Activated B cell treated with CpG ODN at 0.5 μM for 24 hours (primary cell): ENCODE results near the gene CHRM2. TPM values are rescaled to one million over a fixed set of nuclear protein-coding genes. Genes with fewer than 3 reads are reported as not detected.

Experiments
- ATAC-seq: fragments of 200-7000 bp; cut with Tn5 transposase; one replicate; pipeline ENCODE4 v1.10.0; 2021; ENCODE audit warnings: low read depth, mild to moderate bottlenecking, moderate library complexity
- CTCF ChIA-PET: fragments of 350-600 bp; sonication (Branson Sonifier 250); formaldehyde crosslinking; loops from one replicate; lab custom pipeline; 2021; ENCODE audit warnings: antibody characterized with exemption; lab: Charles Lee
- POLR2A ChIA-PET: fragments of 350-600 bp; sonication (Branson Sonifier 250); formaldehyde crosslinking; loops from one replicate; lab custom pipeline; 2021; ENCODE audit warnings: antibody characterized with exemption; lab: Charles Lee
- DNase-seq: peaks from one replicate; pipeline ENCODE4 v3.0.0; 2022
- H3K27ac Mint-ChIP-seq: one replicate; pipeline ENCODE4 v1.8.0; 2020; ENCODE audit warnings: mixed read lengths
- H3K27me3 Mint-ChIP-seq: one replicate; pipeline ENCODE4 v1.8.0; 2021; ENCODE audit warnings: mixed read lengths
- H3K36me3 Mint-ChIP-seq: one replicate; pipeline ENCODE4 v1.8.0; 2021; ENCODE audit warnings: low read depth, mixed read lengths
- H3K4me1 Mint-ChIP-seq: one replicate; pipeline ENCODE4 v1.8.0; 2021; ENCODE audit warnings: mixed read lengths
- H3K4me3 Mint-ChIP-seq: one replicate; pipeline ENCODE4 v1.8.0; 2020; ENCODE audit warnings: mild to moderate bottlenecking, mixed read lengths
- H3K9me3 Mint-ChIP-seq: one replicate; pipeline ENCODE4 v1.8.0; 2020; ENCODE audit warnings: mixed read lengths
- intact Hi-C: fragments of 100-400 bp; cut with micrococcal nuclease; formaldehyde crosslinking; loops from one replicate; pipeline ENCODE4 v1.15.1; 2024
- total RNA-seq: library from RNA; stranded (reverse); gene quantifications from 2 replicates; pipeline ENCODE4 v1.2.3, GENCODE V29; 2022
- TF ChIP-seq, protein P1 (sequence below): fragments of 200-600 bp; IDR thresholded peaks from one replicate; pipeline ENCODE4 v1.8.0; 2022; ENCODE audit warnings: antibody characterized with exemption, mild to moderate bottlenecking

CHRM2 gene
- total RNA-seq, 1 donor from 2014 or later: not detected

- POLR2A ChIA-PET: no interaction called here
- Mint-ChIP-seq H3K9me3 (peaks cover 9% of the 10 kb centered on the region), H3K4me1 (no peaks in the 10 kb centered on the region), H3K4me3 (no peak overlapping the region), H3K36me3 (no peaks in the 10 kb centered on the region), H3K27me3 (no peaks in the 10 kb centered on the region), H3K27ac (no peak overlapping the region)
- intact Hi-C loops: no loop called here
- CTCF ChIA-PET: no interaction called here
- no peak for ATAC-seq
- DNase-seq: no peak
- TF ChIP-seq, protein P1, sequence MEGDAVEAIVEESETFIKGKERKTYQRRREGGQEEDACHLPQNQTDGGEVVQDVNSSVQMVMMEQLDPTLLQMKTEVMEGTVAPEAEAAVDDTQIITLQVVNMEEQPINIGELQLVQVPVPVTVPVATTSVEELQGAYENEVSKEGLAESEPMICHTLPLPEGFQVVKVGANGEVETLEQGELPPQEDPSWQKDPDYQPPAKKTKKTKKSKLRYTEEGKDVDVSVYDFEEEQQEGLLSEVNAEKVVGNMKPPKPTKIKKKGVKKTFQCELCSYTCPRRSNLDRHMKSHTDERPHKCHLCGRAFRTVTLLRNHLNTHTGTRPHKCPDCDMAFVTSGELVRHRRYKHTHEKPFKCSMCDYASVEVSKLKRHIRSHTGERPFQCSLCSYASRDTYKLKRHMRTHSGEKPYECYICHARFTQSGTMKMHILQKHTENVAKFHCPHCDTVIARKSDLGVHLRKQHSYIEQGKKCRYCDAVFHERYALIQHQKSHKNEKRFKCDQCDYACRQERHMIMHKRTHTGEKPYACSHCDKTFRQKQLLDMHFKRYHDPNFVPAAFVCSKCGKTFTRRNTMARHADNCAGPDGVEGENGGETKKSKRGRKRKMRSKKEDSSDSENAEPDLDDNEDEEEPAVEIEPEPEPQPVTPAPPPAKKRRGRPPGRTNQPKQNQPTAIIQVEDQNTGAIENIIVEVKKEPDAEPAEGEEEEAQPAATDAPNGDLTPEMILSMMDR: no peak
Observed at GRCh38 chr7:136976504-136977251, 108.2 kb downstream of the CHRM2 start.

GRCh38 chr7:136993377-136993776 lies 124.9 kb downstream of the CHRM2 start:
- CTCF ChIA-PET: no interaction called here
- H3K27ac Mint-ChIP-seq: no peak overlapping the region
- intact Hi-C loops: no loop called here
- no peaks in the 10 kb centered on the region for H3K4me1 Mint-ChIP-seq
- POLR2A ChIA-PET: no interaction called here
- H3K36me3 Mint-ChIP-seq: no peaks in the 10 kb centered on the region
- H3K9me3 Mint-ChIP-seq: peaks cover 2% of the 10 kb centered on the region
- DNase-seq (no peak), ATAC-seq (no peak)
- TF ChIP-seq, protein P1: no peak
- no peaks in the 10 kb centered on the region for H3K27me3 Mint-ChIP-seq
- H3K4me3 Mint-ChIP-seq: no peak overlapping the region

- no peaks in the 10 kb centered on the region for H3K4me1 Mint-ChIP-seq
- intact Hi-C loops: no loop called here
- H3K9me3 Mint-ChIP-seq: no peaks in the 10 kb centered on the region
- no peaks in the 10 kb centered on the region for H3K27me3 Mint-ChIP-seq
- TF ChIP-seq, protein P1: no peak
- DNase-seq (no peak), ATAC-seq (no peak)
- POLR2A ChIA-PET: no interaction called here
- no peaks in the 10 kb centered on the region for H3K36me3 Mint-ChIP-seq
- H3K4me3 Mint-ChIP-seq: no peak overlapping the region
- CTCF ChIA-PET: no interaction called here
- no peak overlapping the region for H3K27ac Mint-ChIP-seq
Observed at GRCh38 chr7:136997735-136998134, 129.3 kb downstream of the CHRM2 start.

- H3K27me3 Mint-ChIP-seq: no peaks in the 10 kb centered on the region
- no peak overlapping the region for H3K4me3 Mint-ChIP-seq
- TF ChIP-seq, protein P1: no peak
- intact Hi-C loops: no loop called here
- ATAC-seq (no peak), DNase-seq (no peak)
- no peak overlapping the region for H3K27ac Mint-ChIP-seq
- POLR2A ChIA-PET: no interaction called here
- no peaks in the 10 kb centered on the region for H3K4me1 Mint-ChIP-seq
- H3K9me3 Mint-ChIP-seq: no peaks in the 10 kb centered on the region
- H3K36me3 Mint-ChIP-seq: no peaks in the 10 kb centered on the region
- CTCF ChIA-PET: no interaction called here
Observed at GRCh38 chr7:136998495-136998894, 130.0 kb downstream of the CHRM2 start.

- no peaks in the 10 kb centered on the region for H3K4me1 Mint-ChIP-seq
- ChIA-PET CTCF (no interaction called here), POLR2A (no interaction called here)
- H3K27ac Mint-ChIP-seq: no peak overlapping the region
- TF ChIP-seq, protein P1: no peak
- H3K27me3 Mint-ChIP-seq: no peaks in the 10 kb centered on the region
- H3K4me3 Mint-ChIP-seq: no peak overlapping the region
- DNase-seq (no peak), ATAC-seq (no peak)
- H3K9me3 Mint-ChIP-seq: no peaks in the 10 kb centered on the region
- no peaks in the 10 kb centered on the region for H3K36me3 Mint-ChIP-seq
- intact Hi-C loops: no loop called here
Observed at GRCh38 chr7:137000621-137001020, 132.2 kb downstream of the CHRM2 start.
